Activated CD8-positive, alpha-beta T cell treated with anti-CD3 and anti-CD28 coated beads for 36 hours (primary cell): ENCODE results near the gene SLC22A23. TPM values are rescaled to one million over a fixed set of nuclear protein-coding genes. Genes with fewer than 3 reads are reported as not detected.

Experiments
- ATAC-seq: fragments of 200-7000 bp; cut with Tn5 transposase; one replicate; pipeline ENCODE4 v1.10.0; 2021; ENCODE audit warnings: mild to moderate bottlenecking, moderate library complexity
- CTCF ChIA-PET: fragments of 350-600 bp; sonication (Branson Sonifier 250); formaldehyde crosslinking; loops from one replicate; lab custom pipeline; 2021; ENCODE audit warnings: antibody characterized with exemption; lab: Charles Lee
- POLR2A ChIA-PET: fragments of 350-600 bp; sonication (Branson Sonifier 250); formaldehyde crosslinking; loops from one replicate; lab custom pipeline; 2021; ENCODE audit warnings: antibody characterized with exemption; lab: Charles Lee
- DNase-seq: peaks from one replicate; pipeline ENCODE4 v3.0.0-alpha.2; 2020
- H3K27ac Mint-ChIP-seq: one replicate; pipeline ENCODE4 v1.8.0; 2021; ENCODE audit warnings: mild to moderate bottlenecking, mixed read lengths
- H3K27me3 Mint-ChIP-seq: one replicate; pipeline ENCODE4 v1.8.0; 2021; ENCODE audit warnings: mixed read lengths
- H3K36me3 Mint-ChIP-seq: one replicate; pipeline ENCODE4 v1.8.0; 2021; ENCODE audit warnings: low read depth, mixed read lengths
- H3K4me1 Mint-ChIP-seq: one replicate; pipeline ENCODE4 v1.8.0; 2021; ENCODE audit warnings: low read depth, mixed read lengths
- H3K4me3 Mint-ChIP-seq: one replicate; pipeline ENCODE4 v1.8.0; 2021; ENCODE audit warnings: mild to moderate bottlenecking, moderate library complexity, mixed read lengths
- H3K9me3 Mint-ChIP-seq: one replicate; pipeline ENCODE4 v1.8.0; 2021; ENCODE audit warnings: mixed read lengths
- intact Hi-C: fragments of 100-400 bp; cut with micrococcal nuclease; formaldehyde crosslinking; loops from one replicate; pipeline ENCODE4 v1.10.0; 2022
- total RNA-seq, 2 experiments: library from RNA; stranded (reverse); gene quantifications; one replicate each; pipeline ENCODE4 v1.2.3, GENCODE V29; 2021
- TF ChIP-seq, protein P1 (sequence below): fragments of 200-600 bp; IDR thresholded peaks from one replicate; pipeline ENCODE4 v1.8.0; 2022; ENCODE audit warnings: antibody characterized with exemption, mild to moderate bottlenecking

SLC22A23 gene
- total RNA-seq, 2 experiments from 2014 or later, result 0.16 to 0.34 TPM

DNA sequence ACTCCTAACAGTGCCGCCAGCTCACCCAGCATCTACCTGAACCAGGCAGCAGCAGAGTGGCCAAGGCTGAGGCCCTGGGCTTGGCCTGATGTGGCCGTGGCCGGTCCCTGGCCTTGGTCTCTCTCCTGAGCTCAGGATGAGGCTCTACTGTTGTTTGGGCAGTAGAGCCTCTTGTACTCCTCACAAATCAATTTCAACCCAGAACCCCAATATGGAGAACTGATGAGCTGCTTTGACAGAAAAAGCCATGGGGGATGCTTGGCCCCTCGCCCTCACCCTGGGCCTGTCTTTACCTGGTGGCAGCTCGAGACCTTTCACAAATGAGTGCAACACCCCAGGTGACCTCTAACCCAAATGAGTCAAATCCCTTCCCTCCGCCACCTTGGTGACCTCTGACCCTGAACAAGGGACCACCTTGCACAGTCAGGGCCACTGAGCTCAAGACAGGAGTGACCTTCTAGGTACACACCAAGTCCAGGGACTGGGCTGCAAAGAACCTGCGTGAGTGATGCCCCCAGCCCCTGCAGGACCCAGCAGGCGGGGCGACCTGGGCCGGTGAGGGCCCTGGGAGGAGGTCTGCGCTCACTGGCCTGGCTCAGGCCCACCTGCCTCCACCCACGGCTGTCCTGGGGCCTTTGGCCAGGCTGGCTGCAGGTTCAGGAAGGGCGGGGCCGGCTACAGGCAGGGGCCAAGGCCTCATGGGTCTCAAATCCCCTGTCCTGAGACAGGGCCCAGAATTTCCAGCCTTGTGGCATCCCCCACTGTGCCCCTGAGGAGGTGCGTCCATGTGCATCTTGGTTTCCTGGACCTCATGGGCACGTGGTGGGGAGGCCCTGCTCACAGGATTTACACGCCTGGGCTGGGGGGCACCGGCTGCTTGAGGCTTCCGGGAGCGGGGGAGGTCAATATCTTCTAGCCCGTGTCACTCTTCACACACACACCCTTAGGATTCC lies 167.9 kb downstream of the SLC22A23 start:
- Mint-ChIP-seq H3K27me3 (no peaks in the 10 kb centered on the region), H3K27ac (no peak overlapping the region), H3K9me3 (no peaks in the 10 kb centered on the region), H3K4me3 (no peak overlapping the region), H3K36me3 (no peaks in the 10 kb centered on the region), H3K4me1 (no peaks in the 10 kb centered on the region)
- ChIA-PET CTCF (interaction anchor here (1.4 kb wide), 1 partner anchor 9 kb away, joined by 5 read pairs; no protein-coding TSS in a partner anchor), POLR2A (no interaction called here)
- no peak for DNase-seq
- no peak for ATAC-seq
- intact Hi-C loops, result no loop called here
- TF ChIP-seq, protein P1, sequence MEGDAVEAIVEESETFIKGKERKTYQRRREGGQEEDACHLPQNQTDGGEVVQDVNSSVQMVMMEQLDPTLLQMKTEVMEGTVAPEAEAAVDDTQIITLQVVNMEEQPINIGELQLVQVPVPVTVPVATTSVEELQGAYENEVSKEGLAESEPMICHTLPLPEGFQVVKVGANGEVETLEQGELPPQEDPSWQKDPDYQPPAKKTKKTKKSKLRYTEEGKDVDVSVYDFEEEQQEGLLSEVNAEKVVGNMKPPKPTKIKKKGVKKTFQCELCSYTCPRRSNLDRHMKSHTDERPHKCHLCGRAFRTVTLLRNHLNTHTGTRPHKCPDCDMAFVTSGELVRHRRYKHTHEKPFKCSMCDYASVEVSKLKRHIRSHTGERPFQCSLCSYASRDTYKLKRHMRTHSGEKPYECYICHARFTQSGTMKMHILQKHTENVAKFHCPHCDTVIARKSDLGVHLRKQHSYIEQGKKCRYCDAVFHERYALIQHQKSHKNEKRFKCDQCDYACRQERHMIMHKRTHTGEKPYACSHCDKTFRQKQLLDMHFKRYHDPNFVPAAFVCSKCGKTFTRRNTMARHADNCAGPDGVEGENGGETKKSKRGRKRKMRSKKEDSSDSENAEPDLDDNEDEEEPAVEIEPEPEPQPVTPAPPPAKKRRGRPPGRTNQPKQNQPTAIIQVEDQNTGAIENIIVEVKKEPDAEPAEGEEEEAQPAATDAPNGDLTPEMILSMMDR, result no peak

DNA sequence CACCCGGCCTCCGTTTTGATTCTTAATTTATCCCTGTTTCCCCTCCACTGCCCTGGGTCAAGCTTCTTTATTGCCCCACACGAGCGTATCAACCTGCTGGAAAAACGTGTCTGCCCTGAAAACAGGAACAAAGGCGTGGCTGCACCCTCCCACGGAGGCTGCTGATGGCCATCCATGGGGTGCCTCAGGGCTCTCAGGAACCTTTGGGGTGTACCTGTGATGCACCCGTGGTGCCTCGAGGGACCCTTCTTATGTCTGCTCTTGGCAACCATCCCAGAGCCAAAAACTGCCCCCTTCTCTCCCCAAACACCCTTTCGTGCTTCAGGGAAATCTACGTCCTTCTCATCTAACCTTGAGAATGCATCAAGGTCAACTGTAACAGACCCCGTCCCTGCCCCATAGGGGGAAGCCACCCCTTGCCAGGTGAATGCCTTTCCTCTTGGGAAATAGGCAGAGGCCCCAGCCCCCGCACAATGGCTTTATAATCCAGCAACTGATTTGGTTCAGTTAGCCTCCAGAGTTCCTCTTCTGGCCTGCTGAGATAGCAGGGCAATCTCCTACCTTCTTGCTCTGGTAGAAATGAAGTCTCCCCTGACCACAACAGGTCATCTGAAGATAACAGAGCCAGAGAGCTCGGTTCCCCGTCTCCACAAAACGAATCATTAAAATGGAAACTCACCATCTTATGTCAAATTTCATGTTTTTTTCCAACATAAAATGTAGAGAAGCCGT lies 168.7 kb downstream of the SLC22A23 start:
- H3K27me3 Mint-ChIP-seq, result no peaks in the 10 kb centered on the region
- ChIA-PET POLR2A (no interaction called here), CTCF (interaction anchor here (1.4 kb wide), 1 partner anchor 8 kb away, joined by 5 read pairs; no protein-coding TSS in a partner anchor)
- intact Hi-C loops, result no loop called here
- H3K4me3 Mint-ChIP-seq, result no peak overlapping the region
- no peaks in the 10 kb centered on the region for H3K9me3 Mint-ChIP-seq
- ATAC-seq (no peak), DNase-seq (no peak)
- H3K4me1 Mint-ChIP-seq, result no peaks in the 10 kb centered on the region
- TF ChIP-seq, protein P1, result no peak
- no peak overlapping the region for H3K27ac Mint-ChIP-seq
- H3K36me3 Mint-ChIP-seq, result no peaks in the 10 kb centered on the region

DNA sequence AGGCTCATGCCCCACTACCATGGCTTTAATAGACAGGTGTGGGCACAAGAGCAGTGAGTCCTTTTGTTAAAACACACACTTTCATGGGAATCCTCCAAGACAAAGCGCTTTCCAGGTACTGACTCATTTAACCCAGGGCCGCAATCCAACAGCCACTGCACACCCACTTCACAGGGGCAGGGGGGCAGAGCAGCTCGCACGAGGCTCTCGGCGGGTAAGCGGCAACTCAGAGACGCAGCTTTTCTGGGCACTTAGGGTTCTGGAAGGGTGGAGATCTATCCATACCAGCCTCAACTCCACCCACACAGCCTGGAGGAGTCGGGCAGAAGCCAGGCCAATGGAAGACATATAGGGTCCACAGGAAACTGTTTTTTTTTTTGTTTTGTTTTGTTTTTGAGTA lies 169.5 kb downstream of the SLC22A23 start:
- CTCF ChIA-PET, result interaction anchor here (1.4 kb wide), 1 partner anchor 8 kb away, joined by 5 read pairs; no protein-coding TSS in a partner anchor
- TF ChIP-seq, protein P1, result no peak
- no peak overlapping the region for H3K27ac Mint-ChIP-seq

DNA sequence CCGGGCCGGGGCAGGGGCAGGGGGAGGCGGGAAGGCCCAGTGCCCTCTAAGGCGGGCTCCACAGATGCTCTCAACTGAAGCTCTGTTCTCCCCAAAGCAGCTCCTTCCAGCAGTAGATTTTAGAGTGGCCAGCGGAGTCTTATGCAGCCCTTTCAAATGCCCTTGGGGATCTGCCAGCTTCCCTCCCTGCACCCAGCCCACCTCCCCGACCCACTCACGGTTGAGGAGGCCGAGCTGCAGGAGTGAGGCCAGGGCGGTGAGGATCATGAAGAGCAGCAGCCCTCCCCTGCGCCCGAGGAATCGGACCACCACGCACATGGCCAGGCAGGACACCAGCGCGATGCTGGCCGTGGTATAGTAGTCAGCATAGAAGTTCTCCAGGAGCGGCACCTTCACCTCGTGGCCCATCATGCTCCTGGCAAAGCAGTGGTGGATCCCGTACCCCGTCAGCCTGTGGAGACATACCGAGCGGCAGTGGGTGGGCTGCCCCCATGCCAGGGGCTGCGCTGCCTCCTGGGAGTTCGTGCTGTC lies 170.1 kb downstream of the SLC22A23 start:
- ATAC-seq (no peak), DNase-seq (no peak)
- Mint-ChIP-seq H3K4me1 (no peaks in the 10 kb centered on the region), H3K27ac (no peak overlapping the region), H3K9me3 (no peaks in the 10 kb centered on the region), H3K36me3 (no peaks in the 10 kb centered on the region), H3K4me3 (no peak overlapping the region), H3K27me3 (no peaks in the 10 kb centered on the region)
- CTCF ChIA-PET, result interaction anchor here (8.2 kb wide), 1 partner anchor 446 kb away, joined by 89 read pairs; no protein-coding TSS in a partner anchor
- POLR2A ChIA-PET, result interaction anchor here (0.7 to 1.3 kb wide), 2 partner anchors 13 to 175 kb away, joined by 3 read pairs; no protein-coding TSS in a partner anchor
- TF ChIP-seq, protein P1, result no peak
- intact Hi-C loops, result no loop called here

More for the DNA sequence above, 169.5 kb downstream of the SLC22A23 start:
- intact Hi-C loops, result no loop called here
- H3K9me3 Mint-ChIP-seq, result no peaks in the 10 kb centered on the region
- no peak for DNase-seq
- no peaks in the 10 kb centered on the region for H3K27me3 Mint-ChIP-seq
- ATAC-seq, result no peak
- POLR2A ChIA-PET, result no interaction called here
- H3K4me3 Mint-ChIP-seq, result no peak overlapping the region
- no peaks in the 10 kb centered on the region for H3K36me3 Mint-ChIP-seq
- no peaks in the 10 kb centered on the region for H3K4me1 Mint-ChIP-seq
